GM21447 (cell line): ENCODE data around the gene MLX.
"Not testable (repeated sequence)": the region's sequence is repeated elsewhere in the genome, so short reads cannot be mapped to it uniquely, and the experiment has no call there.

Experiments
- ATAC-seq: cut with Tn5 transposase; IDR thresholded peaks from one replicate; pipeline ENCODE4 v1.9.1; 2021; ENCODE audit not compliant: unreplicated experiment

The MLX gene

GRCh38 chr17:42536048-42536371, 30.9 kb upstream of the MLX start, which contains the start of gene NAGLU:
Gene NAGLU, plus strand, starts transcription at chr17:42536241. Its CDS starts 32 bp downstream, at chr17:42536273.
- peak; percentile 78 for ATAC-seq

- ATAC-seq: peak; percentile 60
Observed at GRCh38 chr17:42536372-42537155, 30.3 kb upstream of the MLX start.

GRCh38 chr17:42537156-42537805, 29.6 kb upstream of the MLX start:
- ATAC-seq: no peak

- no peak for ATAC-seq
Observed at GRCh38 chr17:42537826-42538451, 29.0 kb upstream of the MLX start.

- ATAC-seq: no peak
Observed at GRCh38 chr17:42538482-42538881, 28.4 kb upstream of the MLX start.

GRCh38 chr17:42540558-42540957, 26.3 kb upstream of the MLX start:
- ATAC-seq: not testable (repeated sequence)

- no peak for ATAC-seq
Observed at GRCh38 chr17:42541041-42541833, 25.7 kb upstream of the MLX start.

- ATAC-seq: no peak
Observed at GRCh38 chr17:42543190-42544079, 23.5 kb upstream of the MLX start.

- no peak for ATAC-seq
Observed at GRCh38 chr17:42544874-42545283, 22.0 kb upstream of the MLX start.

- ATAC-seq: not testable (repeated sequence)
Observed at GRCh38 chr17:42545755-42546505, 21.0 kb upstream of the MLX start.

- no peak for ATAC-seq
Observed at GRCh38 chr17:42547001-42547461, 19.9 kb upstream of the MLX start.

GRCh38 chr17:42547698-42548069, 19.2 kb upstream of the MLX start:
- no peak for ATAC-seq

GRCh38 chr17:42548070-42548837, 18.6 kb upstream of the MLX start:
- ATAC-seq: peak; percentile 54

- ATAC-seq: no peak
Observed at GRCh38 chr17:42548993-42549755, 17.7 kb upstream of the MLX start.

GRCh38 chr17:42552736-42553135, 14.2 kb upstream of the MLX start, which contains the start of gene HSD17B1:
Gene HSD17B1, plus strand, starts transcription at chr17:42552923. Its CDS starts 11 bp downstream, at chr17:42552934.
- ATAC-seq: not testable (repeated sequence)

GRCh38 chr17:42553161-42553818, 13.6 kb upstream of the MLX start:
- ATAC-seq: no peak

GRCh38 chr17:42553866-42554249, 13.0 kb upstream of the MLX start:
- no peak for ATAC-seq
